ENCODE measurements around the gene ID3.

Gene ID3

GRCh38 chr1:23559136-23559984, at the start of gene ID3:
Gene ID3, minus strand, starts transcription at chr1:23559501. Its CDS starts 75 bp downstream, at chr1:23559426.
- DNase-seq (ENCODE audit: insufficient read length, low spot score) (peak; percentile 67), FAIRE-seq (peak; percentile 84)

- DNase-seq (ENCODE audit: insufficient read length, low spot score) (no peak), FAIRE-seq (no peak)
These were observed 48.6 kb upstream of the ID3 start for GRCh38 chr1:23607944-23608343.

GRCh38 chr1:23601968-23602876, 42.9 kb upstream of the ID3 start:
- FAIRE-seq = peak; percentile 57
- no peak for DNase-seq (ENCODE audit: insufficient read length, low spot score)

GRCh38 chr1:23601135-23601967, 42.0 kb upstream of the ID3 start:
- DNase-seq (ENCODE audit: insufficient read length, low spot score) = no peak
- no peak for FAIRE-seq

- DNase-seq (ENCODE audit: insufficient read length, low spot score) = no peak
- no peak for FAIRE-seq
These were observed 41.0 kb upstream of the ID3 start for GRCh38 chr1:23600283-23600682.

GRCh38 chr1:23599125-23599524, 39.8 kb upstream of the ID3 start:
- no peak for FAIRE-seq
- no peak for DNase-seq (ENCODE audit: insufficient read length, low spot score)

GRCh38 chr1:23598424-23598823, 39.1 kb upstream of the ID3 start:
- DNase-seq (ENCODE audit: insufficient read length, low spot score) (no peak), FAIRE-seq (no peak)

- DNase-seq (ENCODE audit: insufficient read length, low spot score) = no peak
- FAIRE-seq = no peak
These were observed 38.5 kb upstream of the ID3 start for GRCh38 chr1:23597635-23598388.

GRCh38 chr1:23596382-23597358, 37.4 kb upstream of the ID3 start:
- DNase-seq (ENCODE audit: insufficient read length, low spot score) (no peak), FAIRE-seq (no peak)

- peak; percentile 70 for FAIRE-seq
- no peak for DNase-seq (ENCODE audit: insufficient read length, low spot score)
These were observed 35.6 kb upstream of the ID3 start for GRCh38 chr1:23594927-23595353.

GRCh38 chr1:23594149-23594907, 35.0 kb upstream of the ID3 start:
- FAIRE-seq (no peak), DNase-seq (ENCODE audit: insufficient read length, low spot score) (no peak)

- DNase-seq (ENCODE audit: insufficient read length, low spot score) (no peak), FAIRE-seq (no peak)
These were observed 34.4 kb upstream of the ID3 start for GRCh38 chr1:23593556-23594148.

- DNase-seq (ENCODE audit: insufficient read length, low spot score) (no peak), FAIRE-seq (peak; percentile 42)
These were observed 33.8 kb upstream of the ID3 start for GRCh38 chr1:23593042-23593521.

- peak; percentile 71 for FAIRE-seq
- no peak for DNase-seq (ENCODE audit: insufficient read length, low spot score)
These were observed 33.0 kb upstream of the ID3 start for GRCh38 chr1:23592209-23592892.

- FAIRE-seq (peak; percentile 21), DNase-seq (ENCODE audit: insufficient read length, low spot score) (no peak)
These were observed 32.3 kb upstream of the ID3 start for GRCh38 chr1:23591460-23592208.

GRCh38 chr1:23590058-23590783, 30.9 kb upstream of the ID3 start:
- FAIRE-seq = peak; percentile 91
- DNase-seq (ENCODE audit: insufficient read length, low spot score) = no peak

Data from GM19239 (cell line).